NCI-H187 (cell line): ENCODE data around the gene LRRC34.

Experiments used
- DNase-seq, 2 experiments: peaks; one replicate each; lab custom pipeline; 2025; lab: John Stamatoyannopoulos, UW

The LRRC34 gene

GRCh38 chr3:169764882-169765612, 47.7 kb downstream of the LRRC34 start, which contains the start of gene TERC:
Gene TERC (minus strand): TSS chr3:169765060.
- peak; percentile 68 to 79 for DNase-seq

DNA sequence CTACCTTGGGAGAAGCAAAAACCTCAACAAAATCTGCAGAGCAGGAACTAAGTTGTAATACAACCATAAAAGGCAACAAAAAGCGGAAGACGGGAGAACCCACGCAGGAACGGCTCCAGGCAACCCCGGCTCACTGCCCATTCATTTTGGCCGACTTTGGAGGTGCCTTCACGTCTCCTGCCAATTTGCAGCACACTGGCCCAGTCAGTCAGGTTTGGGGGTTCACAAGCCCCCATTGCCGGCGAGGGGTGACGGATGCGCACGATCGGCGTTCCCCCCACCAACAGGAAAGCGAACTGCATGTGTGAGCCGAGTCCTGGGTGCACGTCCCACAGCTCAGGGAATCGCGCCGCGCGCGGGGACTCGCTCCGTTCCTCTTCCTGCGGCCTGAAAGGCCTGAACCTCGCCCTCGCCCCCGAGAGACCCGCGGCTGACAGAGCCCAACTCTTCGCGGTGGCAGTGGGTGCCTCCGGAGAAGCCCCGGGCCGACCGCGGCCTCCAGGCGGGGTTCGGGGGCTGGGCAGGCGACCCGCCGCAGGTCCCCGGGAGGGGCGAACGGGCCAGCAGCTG, 48.3 kb downstream of the LRRC34 start:
- no peak for DNase-seq

- no peak for DNase-seq
Observed at GRCh38 chr3:169760479-169760878, 52.2 kb downstream of the LRRC34 start.

DNA sequence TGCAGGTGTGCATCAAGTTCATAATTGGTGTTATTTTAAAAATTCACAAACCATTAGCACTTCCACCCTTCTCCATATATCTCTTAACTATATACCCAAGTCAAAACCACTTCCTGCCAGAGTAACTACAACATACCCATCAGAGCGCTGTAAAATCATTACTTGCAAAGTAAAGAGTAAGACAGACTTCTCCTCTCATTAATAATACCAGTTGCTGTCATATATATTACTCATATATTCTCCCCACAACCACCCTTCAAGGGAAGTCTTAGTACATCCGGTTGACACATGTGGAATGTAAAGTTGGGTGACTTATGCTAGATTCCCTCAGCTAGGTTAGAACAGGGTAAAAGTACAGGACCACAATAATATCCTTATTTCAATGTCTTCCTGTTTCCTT, 53.4 kb downstream of the LRRC34 start:
- no peak for DNase-seq

GRCh38 chr3:169758359-169758994, 54.2 kb downstream of the LRRC34 start:
- DNase-seq, result no peak

DNA sequence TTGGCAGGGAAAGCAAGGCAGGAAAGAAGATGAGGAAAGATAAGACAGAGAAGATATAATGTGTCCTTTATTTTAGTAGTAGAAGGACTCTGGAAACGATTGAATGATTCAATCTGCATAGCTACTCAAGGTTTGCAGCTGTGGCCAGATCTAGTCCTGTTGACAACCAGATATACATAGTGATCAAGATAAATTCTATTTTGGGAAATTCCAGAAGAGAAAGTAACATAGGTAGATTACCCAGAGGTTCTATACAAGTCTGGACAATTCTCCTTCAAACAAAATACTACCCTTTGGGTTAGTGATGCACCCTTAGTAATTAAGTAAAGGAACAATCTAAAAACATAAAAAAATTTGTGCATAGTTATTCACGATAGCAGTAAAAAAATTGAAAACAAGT, 57.2 kb downstream of the LRRC34 start:
- DNase-seq, result no peak

DNA sequence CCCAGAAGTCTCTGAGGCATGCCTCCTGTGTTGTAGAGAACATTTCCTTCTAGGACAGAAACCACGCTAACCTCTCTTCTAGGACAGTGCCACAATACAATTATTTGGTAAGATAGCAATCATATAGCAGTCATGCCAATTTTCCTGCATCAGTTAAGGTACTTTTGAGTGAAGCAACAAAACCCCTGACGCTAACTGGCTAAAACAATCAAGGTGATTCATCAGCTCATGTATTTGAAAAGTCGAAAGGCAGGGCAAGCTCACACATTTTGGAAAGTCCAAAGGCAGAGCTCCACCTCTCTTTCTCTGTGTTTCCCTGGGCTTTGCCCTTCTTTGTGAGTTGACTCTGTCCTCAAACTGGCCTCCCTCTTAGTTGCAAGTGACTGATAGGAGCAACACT, 58.0 kb downstream of the LRRC34 start:
- DNase-seq, result no peak

DNA sequence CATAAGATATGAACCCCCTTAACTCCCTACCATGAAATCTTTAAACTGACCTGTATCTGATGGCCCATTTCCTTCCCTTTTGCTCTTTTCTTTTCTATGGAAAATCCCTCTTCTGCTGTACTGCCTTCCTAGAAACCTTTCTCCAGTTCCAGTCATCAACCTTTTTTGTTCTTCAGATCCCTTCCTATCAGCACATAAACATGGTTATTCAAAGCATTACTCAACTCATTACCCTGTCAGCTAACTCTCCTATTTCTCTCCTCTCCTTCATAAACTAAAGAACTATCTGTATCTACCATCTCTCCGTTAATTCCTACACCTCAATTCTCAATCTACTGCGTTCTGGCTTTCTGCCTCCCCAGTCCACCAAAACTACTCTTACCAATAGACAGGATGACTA, 60.8 kb downstream of the LRRC34 start:
- no peak for DNase-seq

DNA sequence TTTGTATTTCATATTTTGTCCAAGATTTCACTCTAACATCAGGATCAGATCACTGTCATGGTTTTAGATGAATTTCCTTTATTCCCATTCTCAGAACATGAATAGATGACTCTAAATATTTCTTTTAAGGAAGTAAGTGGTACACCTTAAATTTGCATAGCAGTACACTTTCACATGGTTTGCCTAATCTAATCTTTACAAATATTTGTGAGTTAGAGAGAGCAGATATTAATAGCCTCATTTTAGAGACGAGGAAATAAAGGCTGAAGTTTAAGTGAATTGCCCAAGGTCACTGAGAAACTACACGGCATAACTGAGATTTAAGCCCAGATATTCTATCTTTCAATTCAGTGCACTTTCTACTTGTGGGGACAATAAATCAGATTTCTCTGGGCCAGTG, 62.0 kb downstream of the LRRC34 start:
- no peak for DNase-seq

DNA sequence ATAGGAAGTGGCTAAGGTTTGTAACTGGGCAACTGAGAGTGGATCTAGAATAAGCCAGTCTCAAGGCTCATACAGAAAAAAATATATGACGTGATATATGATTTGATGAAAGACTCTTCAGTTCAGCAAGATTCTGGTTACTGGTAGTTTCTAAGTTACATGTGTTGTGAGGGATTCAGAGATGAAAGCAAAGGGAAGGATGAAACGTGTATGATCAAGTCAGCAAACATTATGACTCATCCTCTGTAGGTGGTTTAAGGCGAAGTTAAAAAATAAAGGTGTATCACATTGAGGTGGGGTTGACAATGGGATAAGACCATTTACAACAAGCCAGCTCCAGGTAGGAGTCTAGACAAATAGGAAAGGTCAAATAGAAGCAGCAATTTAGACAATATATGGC, 64.0 kb downstream of the LRRC34 start:
- DNase-seq, result no peak

GRCh38 chr3:169746924-169747323, 65.8 kb downstream of the LRRC34 start:
- DNase-seq, result no peak

DNA sequence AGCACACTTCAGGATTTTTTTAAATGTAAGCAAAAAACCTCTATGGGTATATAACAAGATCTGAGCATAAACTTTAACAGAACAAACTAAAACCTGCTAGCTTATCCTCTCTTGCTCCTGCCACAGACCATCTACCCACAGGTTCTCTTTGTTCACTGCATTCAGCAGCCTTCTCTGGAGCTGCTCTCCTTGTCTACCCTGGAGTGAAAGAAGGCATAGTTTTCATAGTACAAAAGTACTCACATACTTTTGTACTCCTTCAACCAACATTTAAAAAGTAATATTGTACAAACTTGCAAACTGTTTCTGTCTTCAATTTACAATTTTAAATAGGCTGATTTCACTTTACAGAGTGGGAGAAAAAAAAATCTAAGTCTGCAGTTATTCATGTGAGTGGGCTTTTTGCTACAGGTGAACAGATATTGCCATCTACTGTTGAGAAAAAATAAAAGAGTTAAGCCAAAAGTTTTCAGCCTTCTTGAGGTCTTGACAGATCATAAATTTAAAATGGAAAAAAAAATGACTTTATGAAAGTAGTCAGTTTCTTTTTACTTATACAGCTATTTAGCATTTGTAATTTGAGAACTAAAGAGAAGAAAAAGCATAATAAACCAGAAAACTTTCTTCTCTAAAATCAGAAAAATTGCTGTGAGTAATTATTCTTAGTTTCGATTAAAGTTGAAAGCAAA, 68.2 kb downstream of the LRRC34 start:
- DNase-seq, result no peak
